Measurements from ENCODE around the gene MRPS21. TPM values are rescaled to one million over a fixed set of nuclear protein-coding genes. Genes with fewer than 3 reads are reported as not detected.

The MRPS21 gene
- total and polyA plus RNA-seq, 9 of the 15 experiments (the other 6 are each of a cell fraction or from before 2014, with no cell fraction given) = 119 to 407 (median 149) TPM

- TF ChIP-seq ZFX (CRISPR knock-in tag; IDR thresholded peaks at IDR 0.05) (peak; percentile 79), MCM3 (IDR thresholded peaks at IDR 0.05) (no peak), HNRNPH1 (optimal IDR thresholded peaks at IDR 0.05; ENCODE audit: low read depth, low read length) (no peak), BCL6 (CRISPR knock-in tag; IDR thresholded peaks at IDR 0.05) (no peak), CBX8 (IDR thresholded peaks at IDR 0.05; ENCODE audit: borderline replicate concordance, extremely low read depth, low read depth, low read length, poor library complexity, severe bottlenecking) (no peak), HNRNPUL1 (IDR thresholded peaks at IDR 0.05; ENCODE audit: low read length) (no peak), SIN3A (IDR thresholded peaks at IDR 0.05; ENCODE audit: borderline replicate concordance in 2 of 2, control insufficient read depth in 1 of 2, low read depth in 2 of 2, low read length in 2 of 2) (peak; percentile 72 to 80; a peak in 2 of 4 replicates), OTX1 (CRISPR knock-in tag; IDR thresholded peaks at IDR 0.05) (no peak), ZNF146 (CRISPR knock-in tag; IDR thresholded peaks at IDR 0.05; ENCODE audit: unreplicated experiment) (no peak), ZBED1 (IDR thresholded peaks at IDR 0.05) (no peak), ZNF165 (CRISPR knock-in tag; IDR thresholded peaks at IDR 0.05; ENCODE audit: borderline replicate concordance) (no peak), ZNF311 (CRISPR knock-in tag; IDR thresholded peaks at IDR 0.05) (no peak), KHSRP (IDR thresholded peaks at IDR 0.05) (no peak), EGR1 (conservative IDR thresholded peaks at IDR 0.05) (peak; percentile 92), HDAC1 (IDR thresholded peaks at IDR 0.05) (peak in 1 of 2 experiments; percentile 83; a peak in 2 of 4 replicates), ZNF316 (IDR thresholded peaks at IDR 0.05) (no peak), PCBP1 (IDR thresholded peaks at IDR 0.05; ENCODE audit: low read depth, low read length, poor library complexity, severe bottlenecking) (peak; percentile 66), FOXP1 (CRISPR knock-in tag; IDR thresholded peaks at IDR 0.05) (no peak), NFE2 (IDR thresholded peaks at IDR 0.05; ENCODE audit: low read depth) (no peak), ZNF507 (tag; conservative IDR thresholded peaks at IDR 0.05) (no peak), ILF3 (IDR thresholded peaks at IDR 0.05; ENCODE audit: borderline replicate concordance) (no peak), PTBP1 (IDR thresholded peaks at IDR 0.05; ENCODE audit: low read depth, low read length) (no peak), SMARCA5 (IDR thresholded peaks at IDR 0.05) (no peak), ZNF347 (CRISPR knock-in tag; IDR thresholded peaks at IDR 0.05; ENCODE audit: low read depth) (no peak), MYBL2 (IDR thresholded peaks at IDR 0.05; ENCODE audit: low read depth) (no peak), MYBL2 (CRISPR knock-in tag; IDR thresholded peaks at IDR 0.05; ENCODE audit: borderline replicate concordance) (no peak), RBFOX2 (IDR thresholded peaks at IDR 0.05; ENCODE audit: low read depth, low read length) (peak; percentile 76), CCNT2 (IDR thresholded peaks at IDR 0.05; ENCODE audit: borderline replicate concordance, extremely low read depth, insufficient read length, low read depth, low read length) (no peak), ZNF384 (IDR thresholded peaks at IDR 0.05; ENCODE audit: low read depth, low read length) (0 out of 2 replicates have a peak, but pooled peaks have one; percentile 15)
Observed at GRCh38 chr1:150268705-150269403, 24.8 kb upstream of the MRPS21 start, which contains the start of gene APH1A (continued).

Measured in K562 (cell line).